SK-MEL-5 (cell line): ENCODE results near the gene CHD1L. TPM values are rescaled to one million over a fixed set of nuclear protein-coding genes. Genes with fewer than 3 reads are reported as not detected.

ENCODE experiments used
- DNase-seq: peaks from one replicate; pipeline ENCODE4 v3.0.0-alpha.2; 2016; ENCODE audit warnings: low read depth, low spot score
- in situ Hi-C: cut with HindIII; loops from 2 replicates; pipeline ENCODE4 v1.10.0; 2016; ENCODE audit warnings: low sequenced_read_pairs, high pct_unique_total_duplicates, low pct_unique_long_range_greater_than_20kb
- total RNA-seq: library from RNA; depleted of rRNA; stranded (reverse); fragments of >200 nt; shearing (Covaris generic); gene quantifications from 2 replicates; pipeline ENCODE4 v1.2.3, GENCODE V29; 2014

Gene CHD1L
- total RNA-seq, 1 experiment from 2014 or later: 113 TPM

DNA sequence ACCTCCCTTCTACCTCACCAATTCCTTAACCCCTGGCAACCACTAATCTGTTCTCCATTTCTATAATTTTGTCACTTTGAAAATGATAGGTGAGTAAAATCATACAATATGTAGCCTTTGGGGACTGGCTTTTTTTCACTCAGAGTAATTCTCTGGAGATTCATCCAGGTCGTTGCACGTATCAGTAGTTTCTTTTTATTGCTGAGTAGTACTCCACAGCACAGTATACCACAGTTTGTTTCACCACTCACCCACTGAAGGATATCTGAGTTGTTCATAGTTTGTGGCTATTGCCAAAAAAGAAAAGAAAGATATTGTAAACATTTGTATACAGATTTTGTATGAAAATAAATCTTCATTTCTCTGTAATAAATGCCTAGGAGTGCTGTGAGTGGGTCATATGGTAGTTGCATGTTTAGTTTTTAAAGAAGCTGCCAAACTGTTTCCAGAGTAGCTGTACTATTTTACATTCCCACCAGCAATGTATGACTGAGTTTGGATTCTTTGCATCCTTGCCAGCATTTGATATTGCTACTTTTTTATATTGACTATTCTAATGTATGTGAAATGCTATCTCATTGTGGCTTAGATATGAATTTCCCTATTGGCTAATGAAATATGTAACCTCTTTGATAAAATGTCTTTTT lies 3.7 kb downstream of the CHD1L start:
- in situ Hi-C loops: no loop called here
- no peak for DNase-seq

DNA sequence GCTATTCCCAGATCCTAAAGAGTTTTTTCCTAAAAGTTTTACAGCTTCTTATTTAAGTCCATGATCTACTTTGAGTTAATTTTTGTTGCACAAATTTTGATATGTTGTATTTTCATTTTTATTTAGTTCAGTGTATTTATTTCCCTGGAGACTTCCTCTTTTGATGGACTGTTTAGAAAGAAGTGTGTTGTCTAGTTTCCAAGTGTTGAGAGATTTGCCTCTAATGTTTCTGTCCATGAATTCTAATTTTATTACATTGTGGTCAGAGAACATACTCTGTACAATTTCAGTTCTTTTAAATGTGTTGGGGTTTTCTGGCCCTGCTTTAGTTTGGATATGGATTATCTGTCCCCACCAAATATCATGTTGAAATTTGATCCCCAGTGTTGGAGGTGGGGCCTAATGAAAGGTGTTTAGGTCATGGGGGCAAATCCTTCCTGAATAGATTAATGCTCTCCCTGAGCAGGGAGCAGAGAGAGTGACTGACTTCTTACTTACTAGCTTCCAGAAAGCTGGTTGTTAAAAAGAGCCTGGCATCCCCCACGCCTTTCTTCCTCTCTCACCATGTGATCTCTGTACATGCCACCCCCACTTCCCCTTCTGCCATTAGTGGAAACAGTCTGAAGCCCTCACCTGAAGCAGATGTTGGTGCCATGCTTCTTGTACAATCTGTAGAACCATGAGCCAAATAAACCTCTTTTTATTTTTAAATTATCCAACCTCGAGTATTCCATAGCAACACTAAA lies 4.6 kb downstream of the CHD1L start:
- DNase-seq: no peak
- in situ Hi-C loops: no loop called here

DNA sequence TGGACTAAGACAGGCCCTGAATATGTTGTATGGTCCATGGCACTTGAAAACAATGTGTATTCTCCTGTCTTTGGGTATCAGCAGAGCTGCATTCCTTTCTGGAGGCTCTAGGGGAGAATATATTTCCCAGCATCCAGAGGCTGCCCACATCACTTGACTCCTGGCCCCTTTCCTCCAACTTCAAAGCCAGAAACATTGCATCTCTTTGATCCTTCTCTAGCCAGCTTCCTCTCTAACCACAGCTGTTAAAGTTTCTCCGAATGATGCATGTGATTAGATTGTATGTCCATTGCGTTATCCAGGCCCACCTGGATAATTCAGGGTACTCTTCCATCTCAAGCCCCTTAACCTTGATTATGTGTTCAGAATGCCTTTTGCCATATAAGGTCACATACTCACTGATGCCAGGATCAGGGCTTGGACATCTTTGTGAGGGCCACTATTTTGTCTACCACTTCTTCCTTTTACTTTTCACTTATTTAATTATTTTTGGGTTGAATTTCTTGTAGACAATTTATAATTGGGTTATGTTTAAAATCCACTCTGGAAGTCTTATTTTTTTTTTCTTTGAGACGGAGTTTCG lies 5.3 kb downstream of the CHD1L start:
- no peak for DNase-seq
- in situ Hi-C loops: no loop called here

DNA sequence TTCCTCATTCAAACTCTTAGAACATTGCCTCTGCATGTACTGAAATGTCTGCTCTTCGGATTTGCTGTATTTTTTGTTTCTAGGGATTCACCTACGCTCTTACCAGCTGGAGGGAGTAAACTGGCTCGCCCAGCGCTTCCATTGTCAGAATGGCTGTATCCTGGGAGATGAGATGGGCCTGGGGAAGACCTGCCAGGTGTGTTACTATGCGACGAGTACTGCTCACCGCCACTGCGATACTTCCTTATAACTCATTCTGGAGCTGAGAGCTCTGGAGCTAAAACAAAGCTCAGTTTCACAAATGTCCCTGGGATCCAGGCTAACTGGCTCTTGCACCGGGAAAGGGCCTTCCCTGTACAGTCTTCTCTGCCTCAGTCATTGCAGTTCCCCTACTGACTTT lies 10.1 kb downstream of the CHD1L start:
- in situ Hi-C loops: no loop called here
- no peak for DNase-seq

DNA sequence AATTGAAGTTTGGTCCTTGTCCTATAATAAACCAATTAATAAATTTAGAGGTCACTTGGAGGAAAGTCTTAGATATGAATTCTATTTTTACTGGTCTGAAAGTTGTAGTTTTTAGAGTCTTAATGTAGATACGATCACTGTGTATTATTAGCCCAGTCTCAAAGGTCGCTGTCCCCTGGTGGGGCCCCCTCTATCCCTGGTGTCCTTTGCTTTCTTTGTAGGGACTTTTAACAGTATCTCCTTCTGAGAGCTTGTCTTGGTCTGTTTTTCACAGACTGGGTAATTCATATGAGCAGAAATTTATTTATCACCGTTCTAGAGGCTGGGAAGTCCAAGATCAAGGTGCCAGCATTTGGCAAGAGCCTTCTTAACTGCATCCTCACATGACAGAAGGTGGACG lies 18.5 kb downstream of the CHD1L start:
- DNase-seq: no peak
- in situ Hi-C loops: no loop called here

DNA sequence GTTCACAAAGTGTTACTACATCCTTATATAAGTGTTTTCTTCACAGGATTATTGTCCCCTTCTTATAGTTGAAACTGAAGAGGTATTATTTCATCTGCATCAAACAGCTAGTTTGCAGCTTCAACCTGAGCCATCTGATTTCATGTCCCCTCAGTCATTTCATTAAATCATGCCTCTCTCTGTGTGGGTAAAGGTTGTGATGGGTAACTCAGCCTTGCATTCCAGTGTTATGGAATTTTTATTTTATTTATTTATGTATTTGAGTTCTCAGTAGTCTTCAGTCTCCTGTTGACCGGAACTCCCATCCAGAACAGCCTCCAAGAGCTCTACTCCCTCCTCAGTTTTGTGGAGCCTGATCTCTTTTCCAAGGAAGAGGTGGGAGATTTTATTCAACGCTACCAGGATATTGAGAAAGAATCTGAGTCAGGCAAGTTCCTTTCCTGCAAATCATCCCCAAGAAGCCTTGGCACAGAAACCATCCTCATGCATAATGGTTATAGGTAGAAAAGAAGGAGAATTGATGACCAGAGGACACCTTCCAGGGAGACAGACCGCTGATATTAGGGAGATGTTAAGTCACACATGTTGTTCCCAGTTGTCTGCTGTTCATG lies 21.8 kb downstream of the CHD1L start:
- DNase-seq: no peak
- in situ Hi-C loops: no loop called here

DNA sequence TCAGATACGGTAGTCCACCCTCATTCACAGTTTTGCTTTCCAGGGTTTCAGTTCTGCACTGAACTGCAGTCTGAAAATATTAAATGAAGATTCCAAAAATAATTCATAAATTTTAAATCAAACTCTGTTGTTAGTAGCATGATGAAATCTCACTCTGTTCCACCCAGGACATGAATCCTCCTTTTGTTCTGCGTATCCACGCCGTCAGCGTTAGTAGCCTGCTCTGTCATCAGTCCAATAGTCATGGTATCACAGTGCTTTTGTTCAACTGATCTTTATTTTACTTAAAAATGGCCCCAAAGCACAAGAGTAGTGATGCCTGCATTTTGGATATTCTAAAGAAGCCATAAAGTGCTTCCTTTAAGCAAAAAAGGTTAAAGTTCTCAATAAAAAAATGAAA lies 23.9 kb downstream of the CHD1L start:
- in situ Hi-C loops: no loop called here
- peak; percentile 72 for DNase-seq

DNA sequence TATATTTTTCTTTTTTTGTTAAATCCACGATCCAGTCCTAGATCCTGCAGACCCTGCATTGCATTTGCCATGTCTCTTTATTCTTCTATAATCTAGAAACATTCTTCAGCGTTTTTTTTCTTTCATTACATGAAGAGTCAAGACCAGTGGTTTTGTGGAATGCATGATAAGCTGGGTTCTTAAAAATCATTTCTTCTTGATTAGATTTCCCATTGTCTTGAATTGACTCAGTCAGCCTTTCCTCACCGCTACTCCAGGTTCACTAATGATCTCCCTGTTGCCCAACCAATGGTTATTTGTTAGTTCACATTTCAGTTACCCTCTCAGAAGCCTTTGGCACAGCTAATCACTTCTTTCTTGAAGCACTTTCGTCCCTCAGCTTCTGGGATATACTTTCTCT lies 25.2 kb downstream of the CHD1L start:
- in situ Hi-C loops: no loop called here
- DNase-seq: no peak

DNA sequence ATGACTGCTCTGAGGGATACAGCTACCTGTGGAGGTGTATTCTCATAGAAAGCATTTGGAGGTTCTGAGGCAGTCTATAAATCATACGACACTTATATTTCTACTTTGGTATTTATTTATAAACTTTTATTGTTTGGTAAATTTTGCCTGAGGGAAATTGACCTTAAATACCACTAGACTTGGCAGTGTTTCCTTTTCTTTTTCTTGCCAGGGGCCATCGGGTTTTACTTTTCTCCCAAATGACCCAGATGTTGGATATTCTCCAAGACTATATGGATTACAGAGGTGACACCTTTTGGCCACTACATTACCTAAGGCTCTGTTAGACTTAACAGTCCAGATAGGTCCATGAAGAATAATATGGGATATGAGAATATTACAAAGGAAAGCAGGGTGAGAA lies 28.2 kb downstream of the CHD1L start:
- no peak for DNase-seq
- in situ Hi-C loops: no loop called here

DNA sequence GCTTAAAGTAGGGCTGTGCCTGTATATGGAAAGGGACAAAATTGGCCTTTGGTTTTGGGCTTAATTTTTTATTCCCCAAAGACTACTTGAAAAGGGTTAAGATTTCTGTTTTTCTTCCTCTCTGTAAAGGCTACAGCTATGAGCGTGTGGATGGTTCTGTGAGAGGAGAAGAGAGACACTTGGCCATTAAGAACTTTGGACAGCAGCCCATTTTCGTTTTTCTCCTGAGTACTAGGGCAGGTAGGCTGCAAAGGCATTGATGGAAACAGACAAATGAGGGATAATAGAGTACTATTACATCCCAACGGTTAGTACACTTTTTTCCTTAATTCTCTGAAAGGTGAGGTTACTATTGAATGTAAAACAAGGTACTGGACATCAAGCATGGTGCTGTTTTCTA lies 29.6 kb downstream of the CHD1L start:
- in situ Hi-C loops: no loop called here
- no peak for DNase-seq

DNA sequence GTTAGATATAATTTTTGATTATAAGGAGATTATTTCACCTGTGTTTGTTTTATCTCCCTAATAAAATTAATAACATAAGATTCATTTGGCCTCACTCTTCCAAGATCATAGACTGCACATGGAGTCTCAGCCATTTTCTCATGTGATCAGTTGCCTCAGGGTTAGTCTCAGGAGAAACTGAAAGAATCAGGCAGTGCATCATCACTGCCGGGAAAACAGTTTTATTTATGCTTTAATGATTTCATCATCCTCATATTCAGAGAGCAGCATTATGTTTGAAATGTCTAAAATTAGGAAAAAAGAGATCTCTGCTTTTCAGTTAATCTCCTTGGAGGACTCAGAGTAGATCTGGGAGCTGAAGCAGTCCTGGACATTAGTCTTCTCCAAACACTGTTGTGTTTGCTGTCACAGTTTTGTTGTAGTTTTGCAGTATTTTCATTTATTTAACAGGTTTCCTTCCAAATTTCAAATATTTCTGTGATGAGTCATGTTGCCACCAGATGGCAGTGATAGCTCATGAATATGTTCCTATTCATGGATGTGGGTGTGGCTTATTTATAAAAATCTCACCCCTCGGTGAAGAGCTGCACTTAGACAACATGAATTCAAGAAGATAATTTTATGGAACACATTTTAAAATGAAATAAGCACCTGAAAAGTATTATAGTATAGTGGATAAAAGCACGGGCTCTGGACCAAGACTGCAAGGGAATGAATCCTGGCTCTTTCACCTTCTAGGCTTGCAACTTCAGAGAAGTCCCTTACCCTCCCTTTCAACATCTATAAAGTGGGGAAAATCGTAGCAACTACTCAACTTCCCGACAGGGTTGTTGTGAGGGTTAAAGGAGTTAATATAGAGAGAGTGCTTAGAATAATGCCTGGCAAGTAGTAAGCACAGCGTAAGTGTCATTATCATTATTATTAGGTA lies 31.2 kb downstream of the CHD1L start:
- in situ Hi-C loops: no loop called here
- peak; percentile 90 for DNase-seq

DNA sequence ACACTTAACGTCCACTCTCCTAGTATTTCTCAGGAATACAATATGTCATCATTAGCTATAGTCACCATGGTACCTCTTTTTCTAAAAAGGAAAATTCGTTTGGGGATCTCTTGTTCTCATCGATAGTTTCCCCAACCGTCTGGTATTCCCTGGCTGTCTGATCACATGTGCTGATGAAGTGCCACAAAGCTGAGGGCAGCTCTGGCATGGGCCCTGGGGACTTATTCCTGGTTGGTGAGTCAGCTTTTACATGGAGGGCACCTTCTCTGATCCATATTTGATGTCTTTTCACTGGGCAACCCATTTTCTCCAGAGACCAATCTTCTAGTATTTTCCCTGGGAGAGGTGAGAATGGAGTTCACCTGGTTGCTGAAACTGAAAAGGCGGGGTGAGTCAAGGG lies 39.5 kb downstream of the CHD1L start:
- in situ Hi-C loops: no loop called here

DNA sequence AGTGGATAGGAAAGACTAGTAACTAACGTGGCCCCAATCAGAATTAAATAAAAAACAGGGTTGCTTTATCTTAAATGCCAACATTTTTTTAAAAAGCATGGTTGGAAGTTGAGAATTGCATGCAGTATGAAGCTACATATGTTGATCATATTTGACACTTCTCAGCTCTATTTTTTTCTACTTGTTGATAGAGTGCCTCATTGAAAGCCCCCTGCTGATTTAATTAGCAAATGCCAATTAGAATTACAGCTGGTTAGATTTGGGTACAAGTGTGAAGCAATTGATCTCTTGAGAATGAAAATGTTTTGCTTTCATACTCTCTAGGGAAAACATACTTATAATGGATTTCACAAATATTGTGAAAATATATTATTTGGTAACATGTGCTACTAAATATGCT lies 40.5 kb downstream of the CHD1L start:
- in situ Hi-C loops: no loop called here
- DNase-seq: no peak

More for the DNA sequence above, 39.5 kb downstream of the CHD1L start:
- DNase-seq: no peak

DNA sequence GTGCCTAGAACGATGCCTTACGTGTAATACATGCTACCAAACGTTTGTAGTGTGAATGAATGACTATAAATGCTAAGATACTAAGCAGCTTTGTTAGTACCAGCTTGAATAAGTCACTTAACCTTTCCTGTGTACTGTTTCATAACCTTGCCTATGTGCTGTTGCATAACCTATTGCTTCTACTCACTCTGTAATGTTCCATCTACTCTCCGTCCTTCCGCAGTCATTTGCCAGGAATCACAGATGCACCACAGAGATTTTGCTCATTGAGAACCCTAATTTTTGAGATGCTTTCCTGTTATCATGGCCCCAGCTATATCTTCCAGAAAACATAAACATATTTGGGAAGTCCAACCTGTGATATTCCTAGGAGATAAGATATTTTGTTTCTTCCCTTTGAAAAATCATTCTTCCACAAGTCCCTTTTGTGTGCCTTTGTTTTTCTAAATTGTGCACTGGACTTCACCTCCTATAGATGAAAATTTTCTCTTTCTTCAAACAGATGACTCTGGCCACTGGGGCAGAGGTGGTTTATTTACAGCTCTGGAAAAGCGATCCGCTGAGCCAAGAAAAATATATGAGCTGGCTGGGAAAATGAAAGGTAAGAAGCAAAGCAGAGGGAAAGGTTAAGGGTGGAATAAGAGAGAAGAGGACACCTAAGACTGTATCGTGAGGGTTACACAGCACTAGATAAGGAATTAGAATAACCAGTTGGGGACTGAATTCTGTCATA lies 44.8 kb downstream of the CHD1L start:
- DNase-seq: no peak
- in situ Hi-C loops: no loop called here

DNA sequence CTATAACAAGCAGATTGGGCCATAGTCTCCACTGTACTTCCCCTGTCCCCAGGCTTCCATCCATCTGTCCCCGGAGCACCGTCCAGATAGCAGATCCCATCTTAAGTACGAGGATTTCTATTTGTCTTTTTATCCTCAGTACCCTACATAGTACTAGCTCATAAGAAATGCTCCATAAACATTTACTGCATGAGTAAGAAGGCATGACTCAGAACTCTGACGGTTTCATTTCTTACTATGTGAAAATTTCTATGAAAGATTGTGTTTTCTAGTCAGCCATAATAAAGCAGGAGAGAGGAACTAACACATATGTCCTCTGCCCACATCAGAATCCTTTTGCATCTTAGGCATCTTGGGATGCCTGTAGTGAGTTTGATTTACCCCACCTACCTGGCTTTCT lies 49.5 kb downstream of the CHD1L start:
- no peak for DNase-seq
- in situ Hi-C loops: no loop called here

DNA sequence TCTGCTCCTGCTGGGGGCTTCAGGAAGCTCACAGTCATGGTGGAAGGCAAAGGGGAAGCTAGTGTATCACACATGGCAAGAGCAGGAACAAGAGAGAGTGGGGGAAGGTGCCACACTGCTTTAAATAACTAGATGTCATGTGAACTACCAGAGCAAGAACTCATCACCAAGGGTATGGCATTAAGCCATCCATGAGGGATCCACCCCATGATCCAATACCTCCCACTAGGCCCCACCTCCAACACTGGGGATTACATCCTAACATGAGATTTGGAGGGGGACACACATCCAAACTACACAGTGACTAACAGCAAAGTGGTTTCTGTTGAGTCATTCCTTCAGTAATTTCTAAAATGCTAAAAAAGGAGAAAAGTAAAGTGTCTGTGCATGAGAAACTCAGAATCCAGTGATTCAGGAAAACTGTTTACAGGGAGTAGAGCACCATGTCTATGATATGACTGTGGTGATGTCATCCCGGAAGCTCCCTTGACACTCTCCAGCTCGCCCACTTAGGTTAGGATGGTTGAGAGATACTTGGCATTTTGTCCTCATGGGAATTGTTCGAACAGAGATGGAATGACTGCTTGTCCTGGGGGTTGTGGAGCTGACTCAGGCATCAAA lies 50.3 kb downstream of the CHD1L start:
- DNase-seq: no peak
- in situ Hi-C loops: no loop called here

DNA sequence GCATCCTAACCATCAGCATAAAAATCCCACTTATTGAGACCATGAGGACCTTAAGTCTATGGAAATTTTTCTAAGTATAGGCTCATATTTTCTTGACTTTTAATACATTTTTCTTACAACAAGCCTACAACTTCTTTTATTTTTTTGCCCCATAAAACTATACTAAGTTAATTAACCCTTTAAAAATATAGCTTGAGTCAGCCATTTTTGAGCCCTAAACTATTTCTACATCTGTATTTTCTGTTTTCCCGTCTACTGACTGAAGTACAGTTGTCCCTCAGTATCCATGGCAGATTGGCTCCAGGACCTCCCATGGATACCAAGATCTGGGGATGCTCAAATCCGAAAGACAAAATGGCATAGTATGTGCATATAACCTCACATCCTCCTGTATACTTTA lies 55.0 kb downstream of the CHD1L start:
- DNase-seq: no peak
- in situ Hi-C loops: no loop called here
